ENCODE measurements around the gene TADA2A. TPM values are rescaled to one million over a fixed set of nuclear protein-coding genes. Genes with fewer than 3 reads are reported as not detected.
"Not testable (repeated sequence)": the region's sequence is repeated elsewhere in the genome, so short reads cannot be mapped to it uniquely, and the experiment has no call there.

Gene TADA2A
- total RNA-seq, 1 experiment from 2014 or later: 11.4 TPM

GRCh38 chr17:37405955-37406634 lies 591 bp upstream of the TADA2A start:
- peak; percentile 56 for ATAC-seq
- Histone ChIP-seq H3K27me3 (ENCODE audit: control insufficient read depth, insufficient read depth, low read length) (no peaks in the 10 kb centered on the region), H3K4me1 (ENCODE audit: control insufficient read depth, insufficient read depth, low read length) (no peaks in the 10 kb centered on the region), H3K4me3 (ENCODE audit: low read depth in 2 of 2, low read length in 2 of 2) (peak overlapping the region; percentile 81 to 87), H3K9me3 (ENCODE audit: control insufficient read depth, insufficient read depth, low read depth, low read length) (no peaks in the 10 kb centered on the region), H3K36me3 (ENCODE audit: control insufficient read depth, insufficient read depth, low read length) (no peaks in the 10 kb centered on the region; the same call in 1 of the 2 replicates), H3K27ac (ENCODE audit: low read length) (peak overlapping the region; percentile 91)
- TF ChIP-seq REST (IDR thresholded peaks at IDR 0.05; ENCODE audit: insufficient read depth in 1 of 2, low read depth in 2 of 2, low read length in 1 of 2) (no peak), CTCF (IDR thresholded peaks at IDR 0.05) (no peak), SIN3A (IDR thresholded peaks at IDR 0.05; ENCODE audit: borderline replicate concordance, insufficient read depth, low read depth, low read length) (no peak), TCF7L2 (IDR thresholded peaks at IDR 0.05; ENCODE audit: low read depth, low read length) (no peak), POLR2AphosphoS5 (IDR thresholded peaks at IDR 0.05; ENCODE audit: low read depth, low read length) (no peak)
- intact Hi-C loops (cut with micrococcal nuclease; ENCODE audit: unreplicated experiment) (no loop called here), in situ Hi-C loops (cut with HindIII; ENCODE audit: low pct_unique_long_range_greater_than_20kb, low sequenced_read_pairs) (no loop called here)
- ChIA-PET POLR2A (interaction anchor here (0.5 kb wide), 1 partner anchor 162 kb away, joined by 7 read pairs; no protein-coding TSS in a partner anchor), CTCF (no interaction called here)
- no TSS peak for BruUV-seq (replicated peaks)
- DNase-seq (ENCODE audit: low read depth, low spot score): no peak

GRCh38 chr17:37408145-37408479 lies 1.4 kb downstream of the TADA2A start:
- ATAC-seq; POLR2A ChIA-PET; H3K27me3 ChIP-seq (ENCODE audit: control insufficient read depth, insufficient read depth, low read length); H3K4me1 ChIP-seq (ENCODE audit: control insufficient read depth, insufficient read depth, low read length); BruUV-seq (replicated peaks); DNase-seq (ENCODE audit: low read depth, low spot score); intact Hi-C loops (cut with micrococcal nuclease; ENCODE audit: unreplicated experiment); H3K4me3 ChIP-seq (ENCODE audit: low read depth in 2 of 2, low read length in 2 of 2); in situ Hi-C loops (cut with HindIII; ENCODE audit: low pct_unique_long_range_greater_than_20kb, low sequenced_read_pairs); H3K9me3 ChIP-seq (ENCODE audit: control insufficient read depth, insufficient read depth, low read depth, low read length); CTCF ChIA-PET; H3K36me3 ChIP-seq (ENCODE audit: control insufficient read depth, insufficient read depth, low read length): not testable (repeated sequence)
- H3K27ac ChIP-seq (ENCODE audit: low read length): peak overlapping the region; percentile 31; the same call in 1 of the 2 replicates

GRCh38 chr17:37410357-37410756 lies 3.7 kb downstream of the TADA2A start:
- POLR2A ChIA-PET: interaction anchor here (0.6 kb wide), 2 partner anchors 40 to 99 kb away, joined by 5 to 10 read pairs; no protein-coding TSS in a partner anchor
- CTCF ChIA-PET: no interaction called here

More at GRCh38 chr17:37410357-37410756, 3.7 kb downstream of the TADA2A start:
- in situ Hi-C loops (cut with HindIII; ENCODE audit: low pct_unique_long_range_greater_than_20kb, low sequenced_read_pairs) (no loop called here), intact Hi-C loops (cut with micrococcal nuclease; ENCODE audit: unreplicated experiment) (no loop called here)
- Histone ChIP-seq H3K4me1 (ENCODE audit: control insufficient read depth, insufficient read depth, low read length) (no peaks in the 10 kb centered on the region), H3K4me3 (ENCODE audit: low read depth in 2 of 2, low read length in 2 of 2) (no peak overlapping the region), H3K27ac (ENCODE audit: low read length) (no peak overlapping the region), H3K9me3 (ENCODE audit: control insufficient read depth, insufficient read depth, low read depth, low read length) (no peaks in the 10 kb centered on the region), H3K36me3 (ENCODE audit: control insufficient read depth, insufficient read depth, low read length) (no peaks in the 10 kb centered on the region; the same call in none of the 2 replicates), H3K27me3 (ENCODE audit: control insufficient read depth, insufficient read depth, low read length) (no peaks in the 10 kb centered on the region)
- TF ChIP-seq TCF7L2 (IDR thresholded peaks at IDR 0.05; ENCODE audit: low read depth, low read length) (no peak), POLR2AphosphoS5 (IDR thresholded peaks at IDR 0.05; ENCODE audit: low read depth, low read length) (no peak), SIN3A (IDR thresholded peaks at IDR 0.05; ENCODE audit: borderline replicate concordance, insufficient read depth, low read depth, low read length) (no peak), CTCF (IDR thresholded peaks at IDR 0.05) (no peak), REST (IDR thresholded peaks at IDR 0.05; ENCODE audit: insufficient read depth in 1 of 2, low read depth in 2 of 2, low read length in 1 of 2) (no peak)
- BruUV-seq (replicated peaks): no TSS peak
- no peak for ATAC-seq
- no peak for DNase-seq (ENCODE audit: low read depth, low spot score)
